D341Med (cell line): ENCODE results near the gene PNKP.

Experiments
- DNase-seq: peaks from one replicate; pipeline ENCODE4 v3.0.0; 2012; ENCODE audit warnings: low spot score

PNKP gene

DNA sequence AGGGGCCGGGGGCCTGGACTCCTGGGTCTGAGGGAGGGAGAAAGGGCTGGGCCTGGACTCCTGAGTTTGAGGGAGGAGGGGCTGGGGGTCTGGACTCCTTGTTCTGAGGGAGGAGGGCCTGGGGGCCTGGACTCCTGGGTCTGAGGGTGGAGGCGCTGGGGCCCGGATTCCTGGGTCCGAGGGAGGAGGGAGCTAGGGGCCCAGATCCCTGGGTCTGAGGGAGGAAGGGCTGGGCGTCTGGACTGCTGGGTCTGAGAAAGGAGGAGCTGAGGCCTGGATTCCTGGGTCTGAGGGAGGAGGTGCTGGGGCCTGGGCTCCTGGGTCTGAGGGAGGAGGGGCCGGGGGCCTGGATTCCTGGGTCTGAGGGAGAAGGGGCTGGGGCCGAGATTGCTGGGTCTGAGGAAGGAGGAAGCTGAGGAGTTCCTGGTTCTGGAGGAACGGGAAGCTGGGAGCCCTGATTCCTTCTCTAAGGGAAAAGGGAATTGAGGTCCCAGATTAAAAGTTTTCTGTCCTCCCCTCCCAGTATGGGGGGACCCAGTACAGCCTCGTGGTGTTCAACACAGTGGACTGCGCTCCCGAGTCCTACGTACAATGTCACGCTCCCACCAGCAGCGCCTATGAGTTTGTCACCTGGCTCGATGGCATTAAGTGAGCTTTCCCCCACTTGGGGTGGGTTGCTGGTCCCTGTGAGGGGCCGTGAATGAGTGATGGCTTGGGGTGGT lies 48.6 kb downstream of the PNKP start:
- DNase-seq, result no peak

DNA sequence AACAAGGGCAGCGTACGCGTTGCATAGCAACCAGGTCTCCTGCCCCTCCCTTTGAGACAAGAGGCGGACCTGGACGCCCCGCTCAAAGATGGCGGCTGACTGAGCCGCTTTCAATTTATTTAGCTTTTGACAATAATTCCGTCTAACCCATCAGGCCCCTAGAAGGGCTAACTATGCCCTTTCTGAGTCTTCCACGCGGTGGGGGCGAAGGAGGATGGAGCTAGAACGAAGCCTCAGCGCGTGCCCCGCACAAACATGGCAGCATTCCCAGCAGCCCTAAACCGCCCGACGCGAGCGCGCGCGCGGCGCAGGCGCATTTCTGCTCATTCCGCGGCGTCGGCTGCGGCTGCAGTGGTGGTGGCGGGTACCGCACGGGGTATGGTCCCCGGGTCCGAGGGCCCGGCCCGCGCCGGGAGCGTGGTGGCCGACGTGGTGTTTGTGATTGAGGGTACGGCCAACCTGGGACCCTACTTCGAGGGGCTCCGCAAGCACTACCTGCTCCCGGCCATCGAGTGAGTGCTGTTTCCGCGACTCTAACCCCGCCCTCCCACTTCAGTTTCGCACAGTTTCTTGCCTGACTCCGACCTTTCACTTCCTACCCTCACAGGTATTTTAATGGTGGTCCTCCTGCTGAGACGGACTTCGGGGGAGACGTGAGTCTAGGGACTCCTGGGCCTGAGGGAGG lies 49.3 kb downstream of the PNKP start, which contains the start of gene MED25:
Gene MED25, plus strand, starts transcription at position 326 of the 685 bp plus-strand sequence. Its CDS starts 53 bp downstream, at position 379.
- peak; percentile 95 for DNase-seq

DNA sequence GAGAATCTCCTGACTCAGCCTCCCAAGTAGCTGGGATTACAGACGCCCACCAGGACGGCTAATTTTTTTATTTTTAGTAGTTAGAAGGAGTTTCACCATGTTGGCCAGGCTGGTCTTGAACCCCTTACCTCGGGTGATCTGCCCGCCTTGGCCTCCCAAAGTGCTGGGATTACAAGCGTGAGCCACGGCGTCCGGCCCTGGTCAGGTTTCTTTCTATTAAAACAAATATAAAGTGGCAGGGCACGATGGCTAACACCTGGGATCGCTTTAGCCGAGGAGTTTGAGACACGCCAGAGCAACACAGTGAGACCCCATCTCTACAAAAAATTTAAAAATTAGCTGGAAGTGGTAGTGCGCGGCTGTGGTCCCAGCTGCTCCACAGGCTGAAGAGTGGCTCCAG lies 50.8 kb downstream of the PNKP start:
- no peak for DNase-seq

DNA sequence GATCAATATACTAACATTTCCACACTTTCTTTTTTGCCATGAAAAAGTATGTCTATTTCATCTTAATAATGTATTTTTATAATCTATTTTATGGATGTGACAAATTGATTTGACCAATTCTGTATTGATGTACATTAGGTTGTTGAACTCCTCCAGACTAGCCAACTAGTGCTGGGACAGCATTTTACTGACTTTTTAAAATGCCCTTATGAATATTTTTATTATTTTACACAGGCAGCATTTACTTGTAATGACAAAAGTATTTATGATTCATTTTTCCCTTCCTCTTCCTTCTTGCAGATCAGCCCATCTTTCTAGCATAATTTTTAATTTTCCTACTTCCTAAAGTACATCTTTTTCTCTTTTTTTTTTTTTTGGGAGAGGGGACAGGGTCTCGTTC lies 53.4 kb downstream of the PNKP start:
- DNase-seq, result no peak

DNA sequence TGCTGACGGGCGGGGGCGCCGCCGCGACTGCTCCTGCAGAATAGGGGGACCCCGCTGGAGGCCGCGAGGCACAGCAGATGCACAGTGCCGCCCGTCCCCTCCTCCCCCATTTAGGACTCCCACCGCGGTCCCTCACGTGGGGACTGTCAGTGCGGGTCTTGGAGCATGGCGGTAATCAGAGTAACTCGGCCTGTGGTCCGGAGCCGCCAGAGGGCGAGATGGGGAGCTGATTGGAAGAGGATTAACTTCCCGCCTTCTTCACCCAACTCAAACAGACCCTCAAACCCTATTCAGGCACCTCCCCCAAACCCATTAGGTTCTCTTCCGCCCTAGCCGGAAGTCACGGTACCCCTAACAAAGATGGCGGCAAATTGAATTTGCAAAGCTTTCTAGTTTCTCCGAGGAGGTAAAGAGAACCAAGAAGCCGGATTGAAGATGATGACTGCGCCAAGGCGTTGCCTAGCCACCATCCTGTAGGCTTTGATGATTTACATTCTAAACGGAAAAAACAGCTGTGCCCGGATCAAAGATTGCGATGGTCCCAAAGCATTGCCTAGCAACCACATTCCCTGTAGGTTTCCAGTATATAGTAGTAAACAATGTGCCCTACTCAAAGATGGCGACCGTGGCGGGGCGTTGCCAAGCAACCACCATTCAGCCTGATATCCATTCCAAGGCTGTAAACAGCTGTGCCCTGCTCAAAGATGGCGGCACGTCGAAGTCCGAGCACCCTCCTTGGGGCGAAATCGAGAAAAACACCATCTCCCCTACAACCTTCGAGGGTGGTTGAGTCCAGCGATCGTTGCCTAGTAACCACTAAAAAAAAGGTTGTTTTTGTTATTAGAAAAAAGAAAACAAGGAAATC lies 54.1 kb downstream of the PNKP start, which contains the start of gene FUZ:
Gene FUZ, minus strand, starts transcription at position 296 of the 865 bp plus-strand sequence. Its CDS starts 186 bp downstream, at position 110.
- peak; percentile 91 for DNase-seq

DNA sequence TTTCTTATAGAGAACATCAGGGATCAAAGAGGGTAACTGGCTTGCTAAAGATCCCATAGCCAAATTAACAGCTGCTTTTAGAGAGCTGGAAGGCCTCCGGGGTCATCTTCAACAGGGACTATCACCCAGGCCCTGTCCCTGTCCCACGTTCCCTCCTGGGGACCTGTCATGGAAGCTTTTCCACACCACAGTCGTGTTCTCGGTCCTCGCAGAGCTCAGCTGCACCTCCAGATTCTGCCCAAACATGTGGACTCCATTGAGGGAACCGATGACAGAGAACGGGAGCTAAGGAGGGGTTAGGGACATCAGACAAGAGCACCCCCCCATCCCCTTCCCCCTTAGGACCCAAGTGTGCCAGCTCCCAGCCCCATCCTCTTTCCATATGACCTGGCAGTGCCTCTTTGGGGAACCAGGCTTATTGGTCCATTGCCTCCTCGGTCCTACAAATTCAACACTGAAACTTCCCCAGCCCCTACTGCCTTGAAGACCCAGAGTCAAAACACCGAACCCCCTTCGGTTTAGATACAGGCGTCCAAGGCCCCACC lies 54.9 kb downstream of the PNKP start:
- DNase-seq, result no peak

DNA sequence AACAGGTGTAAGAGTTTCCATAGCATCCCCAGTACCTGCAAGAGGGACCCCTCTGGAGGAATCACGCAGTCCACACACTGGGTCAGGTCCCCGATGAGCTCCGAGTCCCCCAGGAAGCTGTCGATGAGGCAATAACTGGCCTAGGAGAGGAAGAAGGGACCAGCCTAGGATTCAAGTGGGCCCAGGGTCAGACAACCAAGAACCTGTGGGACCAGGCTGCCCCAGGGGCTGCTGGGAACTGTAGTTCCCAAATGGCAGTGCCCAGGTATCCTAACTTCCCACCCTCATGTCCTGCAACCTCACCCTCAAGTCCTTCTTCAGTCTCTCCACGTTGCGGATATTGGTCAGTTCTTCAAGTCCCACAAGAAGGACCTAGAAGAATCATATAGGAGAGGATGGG lies 56.0 kb downstream of the PNKP start:
- no peak for DNase-seq
